GM12878 (cell line): Measurements from ENCODE around the gene WDR13. TPM values are rescaled to one million over a fixed set of nuclear protein-coding genes. Genes with fewer than 3 reads are reported as not detected.

Experiments used
- ASH2L ChIP-seq: fragments of 300-600, 200-600 bp; sonication (generic); IDR thresholded peaks from 2 replicates; pipeline ENCODE4 v1.6.1; 2017; ENCODE audit warnings: low read depth, mild to moderate bottlenecking, borderline replicate concordance
- CBFB ChIP-seq: IDR thresholded peaks from 2 replicates; pipeline ENCODE4 v1.6.1; 2016; ENCODE audit warnings: antibody characterized with exemption, low read depth
- CEBPB ChIP-seq, 2 experiments: fragments of 150-350 bp in 1 of 2; IDR thresholded peaks; 2 replicates each; pipeline ENCODE4 v1.6.1; 2012 to 2014; ENCODE audit warnings: low read depth in 2 of 2, low read length in 2 of 2, borderline replicate concordance in 1 of 2, inconsistent platforms in 1 of 2
- EED ChIP-seq: sonication (generic); IDR thresholded peaks from 2 replicates; pipeline ENCODE4 v1.6.1; 2016; ENCODE audit warnings: antibody characterized with exemption, low read depth
- ETV6 ChIP-seq, 2 experiments: fragments of 450-650 bp in 1 of 2; IDR thresholded peaks in 1 of 2; conservative IDR thresholded peaks in 1 of 2; 2 replicates each; pipeline ENCODE4 v1.6.1; 2014; ENCODE audit warnings: antibody characterized with exemption in 1 of 2, borderline replicate concordance in 1 of 2, low read depth in 1 of 2, mild to moderate bottlenecking in 1 of 2, moderate library complexity in 1 of 2
- EZH2 ChIP-seq: IDR thresholded peaks from 2 replicates; pipeline ENCODE4 v1.6.1; 2012; ENCODE audit warnings: low read depth, mild to moderate bottlenecking, control low read depth, inconsistent platforms, low read length, borderline replicate concordance; ENCODE audit not compliant: control insufficient read depth
- FOS ChIP-seq: IDR thresholded peaks from 3 replicates; pipeline ENCODE4 v1.6.1; 2011; ENCODE audit warnings: borderline replicate concordance; ENCODE audit not compliant: insufficient read length; ENCODE audit errors: extremely low read depth
- FOXM1 ChIP-seq: IDR thresholded peaks from 2 replicates; pipeline ENCODE4 v1.6.1; 2012; ENCODE audit warnings: low read depth, mild to moderate bottlenecking, inconsistent platforms, low read length, moderate library complexity
- GATAD2B ChIP-seq: fragments of 450-650 bp; conservative IDR thresholded peaks from 2 replicates; pipeline ENCODE4 v1.6.1; 2017; ENCODE audit warnings: low read depth, mild to moderate bottlenecking, moderate library complexity
- HDAC2 ChIP-seq: fragments of 200-600 bp; sonication (generic); IDR thresholded peaks from 2 replicates; pipeline ENCODE4 v1.6.1; 2017
- IRF4 ChIP-seq: IDR thresholded peaks from 2 replicates; pipeline ENCODE4 v1.6.1; 2011; ENCODE audit warnings: low read depth, low read length
- KLF5 ChIP-seq: fragments of 450-650 bp; IDR thresholded peaks from 2 replicates; pipeline ENCODE4 v1.6.1; 2014; ENCODE audit warnings: mild to moderate bottlenecking; ENCODE audit not compliant: partially characterized antibody
- LARP7 ChIP-seq: fragments of 450-650 bp; IDR thresholded peaks from 2 replicates; pipeline ENCODE4 v1.6.1; 2017; ENCODE audit warnings: mild to moderate bottlenecking
- MTA3 ChIP-seq: IDR thresholded peaks from 2 replicates; pipeline ENCODE4 v1.6.1; 2012; ENCODE audit warnings: low read length, inconsistent platforms, borderline replicate concordance
- MXI1 ChIP-seq: fragments of 150-350 bp; IDR thresholded peaks from 2 replicates; pipeline ENCODE4 v1.6.1; 2011; ENCODE audit warnings: low read depth, mild to moderate bottlenecking, inconsistent platforms, low read length, improper control_type of control experiment
- MYB ChIP-seq: fragments of 150-350 bp; IDR thresholded peaks from 2 replicates; pipeline ENCODE4 v1.6.1; 2014; ENCODE audit warnings: mild to moderate bottlenecking, low read depth, low read length, borderline replicate concordance
- NRF1 ChIP-seq: conservative IDR thresholded peaks from 2 replicates; pipeline ENCODE4 v1.6.1; 2011; ENCODE audit warnings: mild to moderate bottlenecking, low read depth, low read length, improper control_type of control experiment
- SPI1 ChIP-seq: IDR thresholded peaks from 2 replicates; pipeline ENCODE4 v1.6.1; 2011; ENCODE audit warnings: low read depth, mild to moderate bottlenecking, low read length, moderate library complexity, borderline replicate concordance; ENCODE audit not compliant: insufficient read depth
- SREBF1 ChIP-seq: IDR thresholded peaks from 2 replicates; pipeline ENCODE4 v1.6.1; 2012; ENCODE audit warnings: mild to moderate bottlenecking, low read length
- SUPT20H ChIP-seq: IDR thresholded peaks from 2 replicates; pipeline ENCODE4 v1.6.1; 2011; ENCODE audit warnings: low read depth, mild to moderate bottlenecking, low read length, moderate library complexity, borderline replicate concordance; ENCODE audit not compliant: control insufficient read depth
- YBX1 ChIP-seq: fragments of 450-650 bp; IDR thresholded peaks from 2 replicates; pipeline ENCODE4 v1.6.1; 2016; ENCODE audit warnings: antibody characterized with exemption
- ZNF24 ChIP-seq: fragments of 450-650 bp; IDR thresholded peaks from 2 replicates; pipeline ENCODE4 v1.6.1; 2017; ENCODE audit warnings: antibody characterized with exemption, mild to moderate bottlenecking
- polyA plus RNA-seq, 11 experiments: library from polyadenylated mRNA; depleted of rRNA in 4 of 11; unstranded in 6 of 11; stranded (reverse) in 5 of 11; fragments of >200 nt; fragmentation: Nextera tagmentation in 4 of 11; fragmentation: Illumina TruSeq in 1 of 11; extraction: Ambion mirVana in 4 of 11; extraction: Trizol in 1 of 11; gene quantifications; 1 replicate in 1 of 11; 2 replicates in 10 of 11; pipeline versions ENCODE4 v1.2.1 to v1.2.3, GENCODE V29; 2011 to 2016; ENCODE audit warnings: inconsistent platforms in 2 of 11, missing spikeins in 2 of 11, low read depth in 1 of 11
- total RNA-seq, 4 experiments: library from RNA; depleted of rRNA in 3 of 4; stranded (reverse); fragments of >200 nt in 3 of 4; fragmentation: Illumina TruSeq in 1 of 4; extraction: Trizol in 1 of 4; gene quantifications; 2 replicates each; pipeline versions ENCODE4 v1.2.1 to v1.2.3, GENCODE V29; 2013 to 2021
- TF ChIP-seq, protein P1 (sequence below): fragments of 450-650 bp; formaldehyde crosslinking; IDR thresholded peaks from 2 replicates; pipeline ENCODE4 v1.5.0; 2022; ENCODE audit warnings: mild to moderate bottlenecking, missing genetic modification characterization
- TF ChIP-seq, protein P2 (sequence below): IDR thresholded peaks from 2 replicates; pipeline ENCODE4 v1.6.1; 2012; ENCODE audit warnings: low read depth, low read length, improper control_type of control experiment

Gene WDR13
- total and polyA plus RNA-seq, 10 of the 15 experiments (the other 5 are each of a cell fraction or from before 2014, with no cell fraction given), result 6.9 to 62.7 (median 28.9) TPM

DNA sequence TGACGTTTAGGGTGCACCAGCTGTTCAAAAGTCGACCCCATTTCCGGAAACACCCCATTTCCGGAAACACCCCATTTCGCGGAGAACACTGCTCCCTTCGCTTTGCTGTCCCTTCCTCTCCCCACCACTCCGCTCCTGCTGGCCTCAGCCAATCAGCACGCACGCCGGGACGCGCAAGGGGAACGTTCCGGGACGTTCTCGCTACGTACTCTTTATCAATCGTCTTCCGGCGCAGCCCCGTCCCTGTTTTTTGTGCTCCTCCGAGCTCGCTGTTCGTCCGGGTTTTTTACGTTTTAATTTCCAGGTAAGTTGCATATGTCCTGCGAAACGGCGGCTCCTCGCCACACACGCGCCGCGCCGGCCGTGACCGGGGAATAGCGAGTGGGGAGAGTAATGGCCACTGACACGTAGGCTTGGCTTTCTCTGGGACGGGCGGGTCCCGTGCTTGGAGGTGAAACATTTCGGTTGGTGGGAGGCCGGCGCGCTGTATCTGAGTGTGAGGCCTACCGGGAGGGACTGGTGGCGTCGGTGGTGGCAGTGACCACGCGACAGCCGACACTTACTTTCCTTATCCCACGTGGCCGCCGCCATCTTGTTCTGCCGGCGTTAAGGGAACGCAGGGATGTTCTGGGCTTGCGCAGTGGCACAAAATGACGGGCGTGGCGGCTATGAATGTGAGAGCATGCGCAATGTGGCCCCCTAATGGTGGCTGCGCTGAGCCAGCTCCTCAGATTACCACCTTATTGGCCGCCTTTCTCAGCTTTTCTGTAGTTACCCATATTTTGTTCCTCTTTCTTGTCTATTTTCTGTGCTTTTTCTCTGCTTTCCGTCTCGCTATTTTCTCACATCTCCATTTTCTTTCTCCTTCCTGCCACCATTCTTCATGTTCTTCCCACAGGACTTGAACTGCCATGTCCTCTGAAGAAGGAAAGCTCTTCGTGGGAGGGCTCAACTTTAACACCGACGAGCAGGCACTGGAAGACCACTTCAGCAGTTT is 22.7 kb upstream of the WDR13 start, which contains the start of gene RBM3 (continued):
- TF ChIP-seq, protein P1, sequence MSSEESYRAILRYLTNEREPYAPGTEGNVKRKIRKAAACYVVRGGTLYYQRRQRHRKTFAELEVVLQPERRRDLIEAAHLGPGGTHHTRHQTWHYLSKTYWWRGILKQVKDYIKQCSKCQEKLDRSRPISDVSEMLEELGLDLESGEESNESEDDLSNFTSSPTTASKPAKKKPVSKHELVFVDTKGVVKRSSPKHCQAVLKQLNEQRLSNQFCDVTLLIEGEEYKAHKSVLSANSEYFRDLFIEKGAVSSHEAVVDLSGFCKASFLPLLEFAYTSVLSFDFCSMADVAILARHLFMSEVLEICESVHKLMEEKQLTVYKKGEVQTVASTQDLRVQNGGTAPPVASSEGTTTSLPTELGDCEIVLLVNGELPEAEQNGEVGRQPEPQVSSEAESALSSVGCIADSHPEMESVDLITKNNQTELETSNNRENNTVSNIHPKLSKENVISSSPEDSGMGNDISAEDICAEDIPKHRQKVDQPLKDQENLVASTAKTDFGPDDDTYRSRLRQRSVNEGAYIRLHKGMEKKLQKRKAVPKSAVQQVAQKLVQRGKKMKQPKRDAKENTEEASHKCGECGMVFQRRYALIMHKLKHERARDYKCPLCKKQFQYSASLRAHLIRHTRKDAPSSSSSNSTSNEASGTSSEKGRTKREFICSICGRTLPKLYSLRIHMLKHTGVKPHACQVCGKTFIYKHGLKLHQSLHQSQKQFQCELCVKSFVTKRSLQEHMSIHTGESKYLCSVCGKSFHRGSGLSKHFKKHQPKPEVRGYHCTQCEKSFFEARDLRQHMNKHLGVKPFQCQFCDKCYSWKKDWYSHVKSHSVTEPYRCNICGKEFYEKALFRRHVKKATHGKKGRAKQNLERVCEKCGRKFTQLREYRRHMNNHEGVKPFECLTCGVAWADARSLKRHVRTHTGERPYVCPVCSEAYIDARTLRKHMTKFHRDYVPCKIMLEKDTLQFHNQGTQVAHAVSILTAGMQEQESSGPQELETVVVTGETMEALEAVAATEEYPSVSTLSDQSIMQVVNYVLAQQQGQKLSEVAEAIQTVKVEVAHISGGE (CRISPR knock-in tag), result peak; percentile 55; the same call in 1 of the 2 replicates
- TF ChIP-seq MTA3 (0 out of 2 replicates have a peak, but pooled peaks have one; percentile 52), ETV6 (conservative IDR thresholded peaks at IDR 0.05 in 1 of 2, IDR thresholded peaks at IDR 0.05 in 1 of 2; ENCODE audit: borderline replicate concordance in 1 of 2, low read depth in 1 of 2) (no peak), NRF1 (peak; percentile 54), CEBPB (IDR thresholded peaks at IDR 0.05; ENCODE audit: borderline replicate concordance in 1 of 2, low read depth in 2 of 2, low read length in 2 of 2) (no peak), FOXM1 (no peak), IRF4 (no peak), FOS (no peak), CBFB (no peak), SUPT20H (no peak), EED (no peak), SPI1 (0 out of 2 replicates have a peak, but pooled peaks have one; percentile 29), MXI1 (peak; percentile 93), ZNF24 (no peak), LARP7 (peak; percentile 47), GATAD2B (peak; percentile 74; the same call in 1 of the 2 replicates), ASH2L (no peak), YBX1 (no peak), HDAC2 (no peak), EZH2 (no peak), KLF5 (no peak), SREBF1 (no peak), MYB (no peak)
- TF ChIP-seq, protein P2, sequence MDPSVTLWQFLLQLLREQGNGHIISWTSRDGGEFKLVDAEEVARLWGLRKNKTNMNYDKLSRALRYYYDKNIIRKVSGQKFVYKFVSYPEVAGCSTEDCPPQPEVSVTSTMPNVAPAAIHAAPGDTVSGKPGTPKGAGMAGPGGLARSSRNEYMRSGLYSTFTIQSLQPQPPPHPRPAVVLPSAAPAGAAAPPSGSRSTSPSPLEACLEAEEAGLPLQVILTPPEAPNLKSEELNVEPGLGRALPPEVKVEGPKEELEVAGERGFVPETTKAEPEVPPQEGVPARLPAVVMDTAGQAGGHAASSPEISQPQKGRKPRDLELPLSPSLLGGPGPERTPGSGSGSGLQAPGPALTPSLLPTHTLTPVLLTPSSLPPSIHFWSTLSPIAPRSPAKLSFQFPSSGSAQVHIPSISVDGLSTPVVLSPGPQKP, result peak; percentile 88
